Glutamatergic neuron (in vitro differentiated cells): ENCODE data around the gene GREB1L. TPM values are rescaled to one million over a fixed set of nuclear protein-coding genes. Genes with fewer than 3 reads are reported as not detected.

Source experiments
- DNase-seq: peaks from one replicate; pipeline ENCODE4 v3.0.0; 2022
- H3K27ac Mint-ChIP-seq: one replicate; pipeline ENCODE4 v1.8.0; 2020; ENCODE audit warnings: mild to moderate bottlenecking, mixed read lengths, inconsistent platforms; ENCODE audit not compliant: unreplicated experiment
- H3K27me3 Mint-ChIP-seq: one replicate; pipeline ENCODE4 v1.8.0; 2020; ENCODE audit warnings: mild to moderate bottlenecking, moderate library complexity, mixed read lengths, inconsistent platforms; ENCODE audit not compliant: unreplicated experiment
- H3K36me3 Mint-ChIP-seq: one replicate; pipeline ENCODE4 v1.8.0; 2020; ENCODE audit warnings: mild to moderate bottlenecking, mixed read lengths, inconsistent platforms; ENCODE audit not compliant: unreplicated experiment
- H3K4me1 Mint-ChIP-seq: one replicate; pipeline ENCODE4 v1.8.0; 2020; ENCODE audit warnings: mild to moderate bottlenecking, low read depth, mixed read lengths, inconsistent platforms; ENCODE audit not compliant: unreplicated experiment
- H3K4me3 Mint-ChIP-seq: one replicate; pipeline ENCODE4 v1.8.0; 2020; ENCODE audit warnings: mild to moderate bottlenecking, mixed read lengths, inconsistent platforms; ENCODE audit not compliant: unreplicated experiment
- H3K9me3 Mint-ChIP-seq: one replicate; pipeline ENCODE4 v1.8.0; 2020; ENCODE audit warnings: mild to moderate bottlenecking, moderate library complexity, mixed read lengths, inconsistent platforms; ENCODE audit not compliant: unreplicated experiment
- total RNA-seq: library from RNA; stranded (reverse); fragmentation: NEBNext Ultra II Directional; extraction: Animal tissue kit (Norgen Biotek cat#: 25700); gene quantifications from one replicate; pipeline ENCODE4 v1.2.1, GENCODE V29; 2021; ENCODE audit not compliant: unreplicated experiment
- TF ChIP-seq, protein P1 (sequence below): fragments of 200-600 bp; sonication (generic); IDR thresholded peaks from one replicate; pipeline ENCODE4 v1.5.0; 2021; ENCODE audit not compliant: partially characterized antibody, unreplicated experiment

GREB1L gene
- total RNA-seq, 1 donor from 2014 or later = 154 TPM

DNA sequence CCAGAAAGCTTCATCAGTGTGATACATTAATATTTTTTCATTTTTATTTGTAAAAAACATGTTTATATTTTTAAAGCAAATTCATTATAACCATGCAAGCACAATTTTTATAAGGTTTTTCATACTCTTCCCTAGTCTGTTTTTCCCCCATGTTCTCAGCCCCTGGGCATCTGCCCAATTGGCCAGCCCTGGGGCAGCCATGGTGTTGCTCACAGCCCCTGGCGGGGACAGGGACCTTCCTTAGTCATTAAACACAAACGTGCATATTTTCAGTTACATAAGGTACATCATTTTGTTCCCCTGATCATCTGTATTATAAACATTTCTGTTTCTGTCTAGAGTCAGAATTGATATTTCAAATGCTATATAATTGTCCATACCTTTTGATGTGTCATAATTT, 208.5 kb downstream of the GREB1L start:
- no peaks in the 10 kb centered on the region for H3K4me1 Mint-ChIP-seq
- no peak for DNase-seq
- no peaks in the 10 kb centered on the region for H3K9me3 Mint-ChIP-seq
- H3K4me3 Mint-ChIP-seq = no peak overlapping the region
- no peak overlapping the region for H3K27ac Mint-ChIP-seq
- no peaks in the 10 kb centered on the region for H3K36me3 Mint-ChIP-seq
- TF ChIP-seq, protein P1, sequence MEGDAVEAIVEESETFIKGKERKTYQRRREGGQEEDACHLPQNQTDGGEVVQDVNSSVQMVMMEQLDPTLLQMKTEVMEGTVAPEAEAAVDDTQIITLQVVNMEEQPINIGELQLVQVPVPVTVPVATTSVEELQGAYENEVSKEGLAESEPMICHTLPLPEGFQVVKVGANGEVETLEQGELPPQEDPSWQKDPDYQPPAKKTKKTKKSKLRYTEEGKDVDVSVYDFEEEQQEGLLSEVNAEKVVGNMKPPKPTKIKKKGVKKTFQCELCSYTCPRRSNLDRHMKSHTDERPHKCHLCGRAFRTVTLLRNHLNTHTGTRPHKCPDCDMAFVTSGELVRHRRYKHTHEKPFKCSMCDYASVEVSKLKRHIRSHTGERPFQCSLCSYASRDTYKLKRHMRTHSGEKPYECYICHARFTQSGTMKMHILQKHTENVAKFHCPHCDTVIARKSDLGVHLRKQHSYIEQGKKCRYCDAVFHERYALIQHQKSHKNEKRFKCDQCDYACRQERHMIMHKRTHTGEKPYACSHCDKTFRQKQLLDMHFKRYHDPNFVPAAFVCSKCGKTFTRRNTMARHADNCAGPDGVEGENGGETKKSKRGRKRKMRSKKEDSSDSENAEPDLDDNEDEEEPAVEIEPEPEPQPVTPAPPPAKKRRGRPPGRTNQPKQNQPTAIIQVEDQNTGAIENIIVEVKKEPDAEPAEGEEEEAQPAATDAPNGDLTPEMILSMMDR = no peak
- peaks cover 3% of the 10 kb centered on the region for H3K27me3 Mint-ChIP-seq

DNA sequence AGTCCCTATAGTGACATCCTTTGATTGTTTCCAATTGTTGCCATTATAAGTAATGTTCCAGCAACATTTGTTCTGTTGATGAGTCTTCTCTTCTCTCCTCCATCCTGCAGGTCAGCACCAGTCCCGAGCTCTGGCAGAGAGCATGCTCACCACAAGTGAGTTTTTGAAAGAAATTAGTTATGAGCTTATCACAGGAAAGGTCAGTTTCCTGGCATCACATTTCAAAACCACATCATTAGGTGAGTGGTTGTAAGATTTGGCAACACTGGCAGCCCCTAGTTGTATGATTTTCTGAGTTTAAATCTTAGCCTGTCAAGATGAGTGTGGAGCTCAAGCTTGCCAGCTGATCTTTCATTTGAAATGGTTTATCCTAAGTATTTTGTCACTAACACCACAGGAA, 208.9 kb downstream of the GREB1L start:
- Mint-ChIP-seq H3K27me3 (peaks cover 3% of the 10 kb centered on the region), H3K4me1 (no peaks in the 10 kb centered on the region), H3K27ac (peak overlapping the region; percentile 19), H3K4me3 (no peak overlapping the region), H3K36me3 (no peaks in the 10 kb centered on the region), H3K9me3 (no peaks in the 10 kb centered on the region)
- no peak for DNase-seq
- TF ChIP-seq, protein P1 = no peak

DNA sequence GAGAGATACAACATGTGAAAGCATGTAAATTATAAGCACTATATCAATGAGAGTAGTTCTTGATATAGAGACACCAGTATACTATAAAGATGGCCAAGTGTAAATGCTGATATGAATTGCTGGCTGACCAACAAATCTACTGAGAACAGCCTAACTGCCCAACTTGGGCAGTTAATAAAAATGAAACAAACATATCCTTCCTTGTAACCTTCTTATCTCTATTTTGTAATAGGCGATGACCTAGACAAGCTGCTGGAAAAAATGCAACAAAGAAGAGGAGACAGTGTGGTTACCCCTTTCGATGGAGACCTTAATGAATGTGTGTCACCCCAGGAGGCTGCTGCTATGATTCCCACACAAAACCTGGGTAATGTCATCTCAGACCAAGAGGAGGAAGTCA, 209.8 kb downstream of the GREB1L start:
- Mint-ChIP-seq H3K27ac (no peak overlapping the region), H3K4me1 (no peaks in the 10 kb centered on the region), H3K27me3 (peaks cover 3% of the 10 kb centered on the region), H3K4me3 (no peak overlapping the region), H3K36me3 (no peaks in the 10 kb centered on the region), H3K9me3 (no peaks in the 10 kb centered on the region)
- DNase-seq = no peak
- TF ChIP-seq, protein P1 = no peak

DNA sequence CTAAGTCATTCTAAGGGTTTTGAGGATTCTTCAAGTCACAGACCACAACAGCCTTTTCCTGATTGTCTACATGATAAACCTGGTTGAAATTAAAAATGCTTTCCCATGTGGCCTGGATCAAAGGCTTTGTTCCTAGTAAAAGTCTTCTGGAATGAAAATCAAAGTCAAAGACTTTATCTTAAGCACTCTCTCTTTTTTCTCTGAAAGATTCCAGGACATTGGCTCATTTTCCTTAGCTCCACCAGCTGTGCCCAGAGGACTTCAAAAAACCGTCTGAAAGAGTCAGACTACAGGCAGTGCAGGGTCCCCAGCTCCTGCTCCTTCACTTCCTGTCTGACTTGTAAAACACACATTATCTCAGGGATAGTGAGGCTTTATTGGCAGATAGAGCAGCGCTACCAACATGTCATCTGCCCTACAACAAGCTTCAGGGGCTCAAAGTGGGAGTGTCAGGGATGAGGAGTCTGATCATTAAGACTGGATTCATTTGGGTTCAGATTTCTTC, 210.3 kb downstream of the GREB1L start:
- Mint-ChIP-seq H3K4me1 (no peaks in the 10 kb centered on the region), H3K27ac (no peak overlapping the region), H3K4me3 (no peak overlapping the region), H3K27me3 (peaks cover 3% of the 10 kb centered on the region), H3K9me3 (no peaks in the 10 kb centered on the region), H3K36me3 (no peaks in the 10 kb centered on the region)
- DNase-seq = no peak
- TF ChIP-seq, protein P1 = no peak

DNA sequence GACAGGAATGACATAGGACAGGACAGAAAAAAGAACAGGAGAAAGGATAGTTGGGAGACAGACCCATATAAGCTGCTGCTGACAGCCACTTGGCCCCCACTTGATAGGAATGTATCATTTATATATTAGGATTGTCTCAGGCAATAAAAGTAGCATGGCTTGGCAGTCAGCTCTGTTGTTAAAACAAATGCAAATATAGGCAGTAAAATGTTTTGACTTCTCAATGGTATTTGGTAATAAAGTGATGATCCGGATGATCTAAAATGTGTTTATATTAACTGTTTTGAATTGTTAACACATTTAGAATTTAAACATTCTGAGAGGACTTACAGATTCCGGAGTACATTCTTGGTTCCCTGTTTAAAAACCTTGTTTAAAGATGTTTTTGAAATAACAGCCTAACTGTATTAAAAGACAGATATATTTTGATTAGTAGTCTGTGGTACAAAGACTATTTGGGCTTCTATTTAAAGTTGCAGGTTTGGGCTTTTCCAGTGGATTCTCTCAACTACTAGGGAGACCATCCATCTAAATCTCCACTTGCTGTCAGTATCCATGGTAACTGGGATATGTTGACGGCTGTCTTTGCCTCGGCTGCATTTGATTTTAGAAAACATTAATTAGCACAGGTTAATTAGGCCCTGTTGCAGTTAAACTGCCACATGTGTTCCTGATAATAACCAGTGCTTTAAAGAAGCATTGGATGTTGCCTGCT, 210.9 kb downstream of the GREB1L start:
- no peaks in the 10 kb centered on the region for H3K4me1 Mint-ChIP-seq
- no peak overlapping the region for H3K27ac Mint-ChIP-seq
- H3K27me3 Mint-ChIP-seq = peaks cover 3% of the 10 kb centered on the region
- no peak for DNase-seq
- no peak overlapping the region for H3K4me3 Mint-ChIP-seq
- TF ChIP-seq, protein P1 = no peak
- no peaks in the 10 kb centered on the region for H3K36me3 Mint-ChIP-seq
- no peaks in the 10 kb centered on the region for H3K9me3 Mint-ChIP-seq
